Measurements from ENCODE around the gene LRIT1. TPM values are rescaled to one million over a fixed set of nuclear protein-coding genes. Genes with fewer than 3 reads are reported as not detected.

The LRIT1 gene
- total and polyA plus RNA-seq, 2 donors (not counting 3 experiments of a cell fraction or from before 2014, with no cell fraction given), result not detected

DNA sequence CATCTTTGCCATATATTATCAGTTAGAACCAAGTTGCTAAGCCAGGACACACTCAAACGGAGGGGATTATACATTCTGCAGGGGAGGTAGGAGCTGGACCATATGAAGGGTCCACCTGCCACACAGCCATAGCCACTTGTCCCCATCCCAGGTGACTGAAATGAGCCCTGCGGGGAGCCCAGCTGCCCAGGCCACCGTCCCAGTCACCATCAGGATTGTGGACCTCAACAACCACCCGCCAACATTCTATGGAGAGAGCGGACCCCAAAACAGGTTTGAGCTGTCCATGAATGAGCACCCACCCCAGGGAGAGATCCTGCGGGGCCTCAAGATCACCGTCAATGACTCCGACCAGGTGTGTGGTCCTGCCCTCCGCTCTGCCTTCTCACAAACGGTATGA, 33.3 kb downstream of the LRIT1 start:
- intact Hi-C loops (cut with micrococcal nuclease), result no loop called here
- Histone ChIP-seq H3K9me1 (replicated peaks; ENCODE audit: control insufficient read depth, extremely low read depth, insufficient read depth, low read length) (no peaks in the 10 kb centered on the region), H3K4me2 (ENCODE audit: insufficient read depth, low read length) (no peak overlapping the region), H3K4me1 (ENCODE audit: control insufficient read depth, extremely low read depth, insufficient read depth, low read length) (no peaks in the 10 kb centered on the region), H3K79me2 (ENCODE audit: control insufficient read depth, insufficient read depth, low read length) (no peaks in the 10 kb centered on the region), H3K36me3 (ENCODE audit: control insufficient read depth in 2 of 2, extremely low read depth in 1 of 2, insufficient read depth in 2 of 2, low read length in 2 of 2) (no peaks in the 10 kb centered on the region), H3K27me3 (ENCODE audit: control insufficient read depth in 2 of 2, insufficient read depth in 2 of 2, low read length in 2 of 2) (no peaks in the 10 kb centered on the region), H3K27ac (ENCODE audit: insufficient read depth, low read depth, low read length) (no peak overlapping the region), H3K4me3 (replicated peaks in 1 of 3; ENCODE audit: insufficient read depth in 1 of 3, low read depth in 1 of 3, low read length in 3 of 3) (no peak overlapping the region), H4K20me1 (replicated peaks; ENCODE audit: control insufficient read depth, extremely low read depth, insufficient read depth, low read length) (no peaks in the 10 kb centered on the region), H3K9me3 (replicated peaks; ENCODE audit: control insufficient read depth, insufficient read depth, low read length) (no peaks in the 10 kb centered on the region), H3K9ac (replicated peaks; ENCODE audit: extremely low read depth, insufficient read depth, low read length) (no peak overlapping the region), H2AFZ (ENCODE audit: low read depth, low read length) (no peak overlapping the region)
- no TSS peak for BruUV-seq (replicated peaks)
- dilution Hi-C loops (cut with MboI; ENCODE audit: extremely low pct_ligation_motif_present, low sequenced_read_pairs), result no loop called here
- CTCF ChIA-PET, result interaction anchor here (1.1 to 1.3 kb wide), 2 partner anchors 60 to 329 kb away, joined by 3 to 5 read pairs; no protein-coding TSS in a partner anchor
- POLR2A ChIA-PET, result no interaction called here
- DNase-seq (ENCODE audit: low read depth, low spot score) (no peak), FAIRE-seq (no peak)
- TF ChIP-seq POLR2AphosphoS5 (IDR thresholded peaks at IDR 0.05; ENCODE audit: insufficient read depth, low read depth, low read length), result no peak
- TF ChIP-seq FOS (IDR thresholded peaks at IDR 0.05; ENCODE audit: borderline replicate concordance, insufficient read depth, low read length), result no peak
- no peak for TF ChIP-seq MYC (IDR thresholded peaks at IDR 0.05; ENCODE audit: low read depth, low read length)

GRCh38 chr10:84205853-84206525, 35.4 kb downstream of the LRIT1 start:
- no peak overlapping the region for H3K9ac ChIP-seq (replicated peaks; ENCODE audit: extremely low read depth, insufficient read depth, low read length)
- H4K20me1 ChIP-seq (replicated peaks; ENCODE audit: control insufficient read depth, extremely low read depth, insufficient read depth, low read length), result no peaks in the 10 kb centered on the region
- no peak overlapping the region for H3K4me2 ChIP-seq (ENCODE audit: insufficient read depth, low read length)
- H3K79me2 ChIP-seq (ENCODE audit: control insufficient read depth, insufficient read depth, low read length), result no peaks in the 10 kb centered on the region
- intact Hi-C loops (cut with micrococcal nuclease) (loop anchor here (2.0 kb wide), 2 partner anchors 59 to 79 kb away; no protein-coding TSS in a partner anchor), dilution Hi-C loops (cut with MboI; ENCODE audit: extremely low pct_ligation_motif_present, low sequenced_read_pairs) (no loop called here)
- TF ChIP-seq JUN (IDR thresholded peaks at IDR 0.05; ENCODE audit: borderline replicate concordance, insufficient read depth, insufficient read length, low read depth) (no peak), MAX (IDR thresholded peaks at IDR 0.05; ENCODE audit: insufficient read depth, insufficient read length) (no peak), CTCF (IDR thresholded peaks at IDR 0.05; ENCODE audit: extremely low read depth in 1 of 2, insufficient read depth in 1 of 2, low read depth in 1 of 2, low read length in 2 of 2) (no peak), FOS (IDR thresholded peaks at IDR 0.05; ENCODE audit: borderline replicate concordance, insufficient read depth, low read length) (no peak), MYC (IDR thresholded peaks at IDR 0.05; ENCODE audit: low read depth, low read length) (no peak), POLR2AphosphoS5 (IDR thresholded peaks at IDR 0.05; ENCODE audit: insufficient read depth, low read depth, low read length) (no peak), GATA2 (IDR thresholded peaks at IDR 0.05; ENCODE audit: insufficient read depth, insufficient read length, low read depth, low read length) (no peak)
- POLR2A ChIA-PET, result no interaction called here
- CTCF ChIA-PET, result interaction anchor here (1.0 kb wide), 1 partner anchor 58 kb away, joined by 8 read pairs; no protein-coding TSS in a partner anchor
- DNase-seq (ENCODE audit: low read depth, low spot score) (no peak), FAIRE-seq (no peak)
- H3K9me3 ChIP-seq (replicated peaks; ENCODE audit: control insufficient read depth, insufficient read depth, low read length), result no peaks in the 10 kb centered on the region
- BruUV-seq (replicated peaks), result no TSS peak
- no peaks in the 10 kb centered on the region for H3K27me3 ChIP-seq (ENCODE audit: control insufficient read depth in 2 of 2, insufficient read depth in 2 of 2, low read length in 2 of 2)
- no peak overlapping the region for H2AFZ ChIP-seq (ENCODE audit: low read depth, low read length)
- no peak overlapping the region for H3K4me3 ChIP-seq (replicated peaks in 1 of 3; ENCODE audit: insufficient read depth in 1 of 3, low read depth in 1 of 3, low read length in 3 of 3)
- H3K9me1 ChIP-seq (replicated peaks; ENCODE audit: control insufficient read depth, extremely low read depth, insufficient read depth, low read length), result no peaks in the 10 kb centered on the region
- H3K36me3 ChIP-seq (ENCODE audit: control insufficient read depth in 2 of 2, extremely low read depth in 1 of 2, insufficient read depth in 2 of 2, low read length in 2 of 2), result no peaks in the 10 kb centered on the region
- H3K4me1 ChIP-seq (ENCODE audit: control insufficient read depth, extremely low read depth, insufficient read depth, low read length), result no peaks in the 10 kb centered on the region
- H3K27ac ChIP-seq (ENCODE audit: insufficient read depth, low read depth, low read length), result no peak overlapping the region
